Activated naive CD4-positive, alpha-beta T cell treated with anti-CD3 and anti-CD28 coated beads for 36 hours (primary cell): ENCODE measurements around the gene EML4. TPM values are rescaled to one million over a fixed set of nuclear protein-coding genes. Genes with fewer than 3 reads are reported as not detected.
"Not testable (repeated sequence)": the region's sequence is repeated elsewhere in the genome, so short reads cannot be mapped to it uniquely, and the experiment has no call there.

Source experiments
- CTCF ChIA-PET: fragments of 350-600 bp; sonication (Branson Sonifier 250); formaldehyde crosslinking; loops from one replicate; lab custom pipeline; 2021; ENCODE audit warnings: antibody characterized with exemption; lab: Charles Lee
- DNase-seq: peaks from one replicate; pipeline ENCODE4 v3.0.0-alpha.2; 2020
- H3K27ac Mint-ChIP-seq: one replicate; pipeline ENCODE4 v1.8.0; 2021; ENCODE audit warnings: mild to moderate bottlenecking, mixed read lengths
- H3K27me3 Mint-ChIP-seq: one replicate; pipeline ENCODE4 v1.8.0; 2021; ENCODE audit warnings: low read depth, mixed read lengths
- H3K36me3 Mint-ChIP-seq: one replicate; pipeline ENCODE4 v1.8.0; 2021; ENCODE audit warnings: low read depth, mixed read lengths
- H3K4me1 Mint-ChIP-seq: one replicate; pipeline ENCODE4 v1.8.0; 2021; ENCODE audit warnings: low read depth, mixed read lengths
- H3K4me3 Mint-ChIP-seq: one replicate; pipeline ENCODE4 v1.8.0; 2021; ENCODE audit warnings: mild to moderate bottlenecking, moderate library complexity, mixed read lengths
- H3K9me3 Mint-ChIP-seq: one replicate; pipeline ENCODE4 v1.8.0; 2021; ENCODE audit warnings: mixed read lengths
- intact Hi-C: fragments of 100-400 bp; cut with micrococcal nuclease; formaldehyde crosslinking; loops from one replicate; pipeline ENCODE4 v1.15.1; 2023
- total RNA-seq, 2 experiments: library from RNA; stranded (reverse); gene quantifications; one replicate each; pipeline ENCODE4 v1.2.3, GENCODE V29; 2021

EML4 gene, protein sequence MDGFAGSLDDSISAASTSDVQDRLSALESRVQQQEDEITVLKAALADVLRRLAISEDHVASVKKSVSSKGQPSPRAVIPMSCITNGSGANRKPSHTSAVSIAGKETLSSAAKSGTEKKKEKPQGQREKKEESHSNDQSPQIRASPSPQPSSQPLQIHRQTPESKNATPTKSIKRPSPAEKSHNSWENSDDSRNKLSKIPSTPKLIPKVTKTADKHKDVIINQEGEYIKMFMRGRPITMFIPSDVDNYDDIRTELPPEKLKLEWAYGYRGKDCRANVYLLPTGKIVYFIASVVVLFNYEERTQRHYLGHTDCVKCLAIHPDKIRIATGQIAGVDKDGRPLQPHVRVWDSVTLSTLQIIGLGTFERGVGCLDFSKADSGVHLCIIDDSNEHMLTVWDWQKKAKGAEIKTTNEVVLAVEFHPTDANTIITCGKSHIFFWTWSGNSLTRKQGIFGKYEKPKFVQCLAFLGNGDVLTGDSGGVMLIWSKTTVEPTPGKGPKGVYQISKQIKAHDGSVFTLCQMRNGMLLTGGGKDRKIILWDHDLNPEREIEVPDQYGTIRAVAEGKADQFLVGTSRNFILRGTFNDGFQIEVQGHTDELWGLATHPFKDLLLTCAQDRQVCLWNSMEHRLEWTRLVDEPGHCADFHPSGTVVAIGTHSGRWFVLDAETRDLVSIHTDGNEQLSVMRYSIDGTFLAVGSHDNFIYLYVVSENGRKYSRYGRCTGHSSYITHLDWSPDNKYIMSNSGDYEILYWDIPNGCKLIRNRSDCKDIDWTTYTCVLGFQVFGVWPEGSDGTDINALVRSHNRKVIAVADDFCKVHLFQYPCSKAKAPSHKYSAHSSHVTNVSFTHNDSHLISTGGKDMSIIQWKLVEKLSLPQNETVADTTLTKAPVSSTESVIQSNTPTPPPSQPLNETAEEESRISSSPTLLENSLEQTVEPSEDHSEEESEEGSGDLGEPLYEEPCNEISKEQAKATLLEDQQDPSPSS
- total RNA-seq = 10 to 100 TPM; 65.8 to 65.9 TPM

DNA sequence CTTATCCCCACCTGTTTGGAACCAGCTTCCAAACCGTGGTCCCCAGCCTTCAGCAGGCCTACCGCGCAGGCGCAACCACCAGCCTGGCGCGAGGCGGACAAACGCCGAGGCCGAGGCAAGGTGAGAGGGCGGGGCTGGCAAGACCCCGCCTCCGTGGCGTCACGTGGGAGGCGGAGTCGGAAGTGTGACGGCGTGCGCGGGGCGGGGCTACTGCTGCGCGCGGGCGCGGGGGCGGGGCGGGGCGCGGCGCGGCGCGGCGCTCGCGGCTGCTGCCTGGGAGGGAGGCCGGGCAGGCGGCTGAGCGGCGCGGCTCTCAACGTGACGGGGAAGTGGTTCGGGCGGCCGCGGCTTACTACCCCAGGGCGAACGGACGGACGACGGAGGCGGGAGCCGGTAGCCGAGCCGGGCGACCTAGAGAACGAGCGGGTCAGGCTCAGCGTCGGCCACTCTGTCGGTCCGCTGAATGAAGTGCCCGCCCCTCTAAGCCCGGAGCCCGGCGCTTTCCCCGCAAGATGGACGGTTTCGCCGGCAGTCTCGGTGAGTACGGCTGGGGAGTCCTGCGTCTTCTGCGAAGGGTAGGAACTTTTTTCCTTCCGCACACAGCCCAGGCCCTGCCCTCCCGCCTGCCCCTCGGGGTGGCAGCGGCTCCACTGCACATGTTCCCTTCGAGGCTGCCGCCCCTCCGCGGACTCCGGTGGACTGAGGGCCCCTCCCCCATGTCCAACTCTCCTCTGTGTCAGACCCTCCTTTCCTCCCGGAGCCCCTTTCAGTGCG is at the start of gene EML4:
EML4 (plus strand) TSS at position 254 of the 774 bp plus-strand sequence; CDS start at position 513, 259 bp downstream.
- DNase-seq = peak; percentile 89
- CTCF ChIA-PET = interaction anchor here (1.2 kb wide), 1 partner anchor 33 kb away, joined by 4 read pairs; no protein-coding TSS in a partner anchor
- Mint-ChIP-seq H3K36me3 (no peaks in the 10 kb centered on the region), H3K4me1 (peaks cover 24% of the 10 kb centered on the region), H3K27ac (peak within 1 kb of the TSS; percentile 70), H3K9me3 (no peaks in the 10 kb centered on the region), H3K27me3 (no peaks in the 10 kb centered on the region), H3K4me3 (no peak within 1 kb of the TSS)
- intact Hi-C loops = loop anchor here (1.0 kb wide), 4 partner anchors 19 to 192 kb away; partner anchors contain the start of gene COX7A2L

DNA sequence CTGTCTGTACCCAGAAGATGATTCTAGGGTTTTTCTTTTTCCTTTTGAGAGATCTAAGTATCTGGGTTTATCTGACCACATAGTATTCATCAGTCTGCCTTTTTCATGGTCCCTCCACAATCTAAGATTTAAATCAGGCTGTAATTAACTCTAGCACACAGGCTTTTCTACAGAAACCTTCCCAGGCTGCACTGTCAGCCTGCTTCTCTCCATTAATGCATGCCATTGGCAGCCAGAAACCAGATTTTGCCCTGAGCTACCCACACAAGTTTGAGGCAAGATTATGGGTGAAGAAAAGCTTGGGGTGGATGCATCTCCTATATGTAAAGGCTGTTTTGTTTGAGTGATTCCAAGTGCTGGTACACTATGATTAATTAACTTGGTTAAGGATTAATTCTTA is 45.7 kb upstream of the EML4 start:
- Mint-ChIP-seq H3K4me3 (peak overlapping the region; percentile 49), H3K36me3 (peaks cover 5% of the 10 kb centered on the region), H3K4me1 (peaks cover 56% of the 10 kb centered on the region), H3K27me3 (no peaks in the 10 kb centered on the region), H3K9me3 (peaks cover 4% of the 10 kb centered on the region), H3K27ac (peak overlapping the region; percentile 73)
- CTCF ChIA-PET = interaction anchor here (0.7 to 1.2 kb wide), 3 partner anchors 18 to 251 kb away, joined by 3 to 4 read pairs (median 3); no protein-coding TSS in a partner anchor
- intact Hi-C loops = no loop called here
- DNase-seq = no peak

DNA sequence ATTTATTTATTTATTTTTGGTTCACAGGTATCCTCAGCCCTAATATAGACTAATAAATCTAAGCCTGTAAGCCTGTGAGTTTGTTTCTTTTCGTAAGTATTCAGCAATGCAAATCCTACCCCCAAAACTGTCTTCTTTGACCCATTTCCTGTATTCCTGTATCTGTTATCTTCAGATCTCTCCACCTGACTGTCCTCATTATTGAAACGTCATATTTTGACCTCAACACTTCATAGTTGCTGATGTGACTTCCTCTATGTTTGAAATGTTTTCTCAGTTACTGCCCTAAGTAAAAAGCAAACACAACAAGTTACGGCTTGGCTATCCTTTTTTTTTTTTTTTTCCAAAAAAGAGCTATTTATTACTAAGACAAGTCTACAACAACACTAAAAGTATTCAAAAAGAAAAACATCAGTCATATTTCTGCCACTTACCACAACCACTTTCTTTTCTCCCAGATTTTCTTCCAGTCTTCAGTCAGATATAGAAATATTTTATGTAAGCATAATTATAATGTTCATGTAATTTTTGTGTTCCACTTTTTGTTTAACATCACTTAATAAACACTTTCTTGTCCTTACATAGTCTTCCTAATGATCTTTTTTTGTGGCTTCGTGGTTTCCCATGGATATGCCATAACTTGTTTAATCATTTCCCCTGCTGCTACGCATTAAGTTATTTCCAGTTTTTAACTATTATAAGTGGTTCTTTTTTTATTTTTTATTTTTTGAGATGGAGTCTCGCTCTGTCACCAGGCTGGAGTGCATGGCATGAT is 45.0 kb upstream of the EML4 start:
- H3K4me3 Mint-ChIP-seq = peak overlapping the region; percentile 11
- no peak for DNase-seq
- H3K36me3 Mint-ChIP-seq = peaks cover 5% of the 10 kb centered on the region
- H3K9me3 Mint-ChIP-seq = peaks cover 4% of the 10 kb centered on the region
- intact Hi-C loops = loop anchor here (1.0 kb wide), 3 partner anchors 9 to 18 kb away; no protein-coding TSS in a partner anchor
- H3K4me1 Mint-ChIP-seq = peaks cover 60% of the 10 kb centered on the region
- CTCF ChIA-PET = interaction anchor here (0.7 to 1.3 kb wide), 4 partner anchors 8 to 252 kb away, joined by 3 to 5 read pairs (median 4); no protein-coding TSS in a partner anchor
- peak overlapping the region; percentile 18 for H3K27ac Mint-ChIP-seq
- no peaks in the 10 kb centered on the region for H3K27me3 Mint-ChIP-seq

DNA sequence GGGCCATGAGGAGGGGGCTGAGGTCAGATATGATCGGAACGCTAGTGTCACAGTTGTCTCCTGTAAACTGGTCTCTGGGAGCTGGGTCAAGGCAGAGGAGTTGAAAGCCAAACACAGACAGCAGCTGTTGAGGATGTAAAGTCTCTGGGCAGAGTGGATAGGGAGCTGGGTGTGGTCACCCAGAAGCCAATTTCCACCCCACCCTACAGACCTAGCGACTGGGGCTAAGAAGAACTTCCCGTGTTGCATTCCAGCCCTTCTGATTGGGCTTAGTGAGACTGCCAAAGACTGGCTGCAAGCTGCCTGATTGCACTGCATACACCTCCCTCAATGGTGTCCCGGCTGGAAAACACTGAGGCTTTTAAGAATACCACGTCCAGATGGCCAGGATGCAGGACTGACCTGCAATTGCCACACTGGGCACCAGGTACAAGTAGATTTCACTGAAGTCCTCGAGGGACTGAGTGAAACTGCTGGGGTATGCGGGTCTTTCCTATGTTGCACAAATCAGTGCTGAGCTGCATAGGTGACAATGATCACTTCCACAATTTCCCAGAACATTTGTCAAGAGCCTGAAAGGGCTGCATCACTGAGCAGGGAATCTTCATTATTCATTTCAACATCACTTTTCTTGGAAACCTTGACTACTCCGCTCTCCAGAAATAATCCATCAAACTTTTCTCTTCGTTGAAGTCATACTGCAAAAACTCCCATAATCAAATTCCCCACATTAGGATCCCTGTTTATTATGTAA is 43.1 kb upstream of the EML4 start:
- Mint-ChIP-seq H3K9me3 (peaks cover 4% of the 10 kb centered on the region), H3K4me1 (peaks cover 75% of the 10 kb centered on the region), H3K27me3 (no peaks in the 10 kb centered on the region), H3K4me3 (no peak overlapping the region), H3K27ac (no peak overlapping the region), H3K36me3 (peaks cover 5% of the 10 kb centered on the region)
- CTCF ChIA-PET = interaction anchor here (0.6 to 3.0 kb wide), 4 partner anchors 20 to 46 kb away, joined by 3 to 17 read pairs (median 4); no protein-coding TSS in a partner anchor
- intact Hi-C loops = no loop called here
- DNase-seq = no peak

DNA sequence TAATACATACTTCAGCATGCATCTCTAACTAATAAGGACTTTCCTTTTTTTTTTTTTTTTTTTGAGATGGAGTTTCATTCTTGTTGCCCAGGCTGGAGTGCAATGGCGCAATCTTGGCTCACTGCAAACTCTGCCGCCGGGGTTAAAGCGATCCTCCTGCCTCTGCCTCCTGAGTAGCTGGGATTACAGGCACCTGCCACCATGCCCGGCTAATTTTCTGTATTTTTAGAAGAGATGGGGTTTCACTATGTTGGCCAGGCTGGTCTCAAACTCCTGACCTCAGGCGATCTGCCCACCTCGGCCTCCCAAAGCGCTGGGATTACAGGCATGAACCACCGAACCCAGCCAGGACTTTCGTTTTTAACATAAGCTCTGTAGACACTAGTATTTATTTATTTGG is 42.3 kb upstream of the EML4 start:
- Mint-ChIP-seq H3K27ac (peak overlapping the region; percentile 65), H3K4me1 (peaks cover 78% of the 10 kb centered on the region), H3K4me3 (peak overlapping the region; percentile 51)
- CTCF ChIA-PET = interaction anchor here (0.8 to 3.0 kb wide), 3 partner anchors 12 to 22 kb away, joined by 3 to 17 read pairs (median 5); no protein-coding TSS in a partner anchor
- H3K9me3 Mint-ChIP-seq, DNase-seq, intact Hi-C loops, H3K36me3 Mint-ChIP-seq, H3K27me3 Mint-ChIP-seq: not testable (repeated sequence)

DNA sequence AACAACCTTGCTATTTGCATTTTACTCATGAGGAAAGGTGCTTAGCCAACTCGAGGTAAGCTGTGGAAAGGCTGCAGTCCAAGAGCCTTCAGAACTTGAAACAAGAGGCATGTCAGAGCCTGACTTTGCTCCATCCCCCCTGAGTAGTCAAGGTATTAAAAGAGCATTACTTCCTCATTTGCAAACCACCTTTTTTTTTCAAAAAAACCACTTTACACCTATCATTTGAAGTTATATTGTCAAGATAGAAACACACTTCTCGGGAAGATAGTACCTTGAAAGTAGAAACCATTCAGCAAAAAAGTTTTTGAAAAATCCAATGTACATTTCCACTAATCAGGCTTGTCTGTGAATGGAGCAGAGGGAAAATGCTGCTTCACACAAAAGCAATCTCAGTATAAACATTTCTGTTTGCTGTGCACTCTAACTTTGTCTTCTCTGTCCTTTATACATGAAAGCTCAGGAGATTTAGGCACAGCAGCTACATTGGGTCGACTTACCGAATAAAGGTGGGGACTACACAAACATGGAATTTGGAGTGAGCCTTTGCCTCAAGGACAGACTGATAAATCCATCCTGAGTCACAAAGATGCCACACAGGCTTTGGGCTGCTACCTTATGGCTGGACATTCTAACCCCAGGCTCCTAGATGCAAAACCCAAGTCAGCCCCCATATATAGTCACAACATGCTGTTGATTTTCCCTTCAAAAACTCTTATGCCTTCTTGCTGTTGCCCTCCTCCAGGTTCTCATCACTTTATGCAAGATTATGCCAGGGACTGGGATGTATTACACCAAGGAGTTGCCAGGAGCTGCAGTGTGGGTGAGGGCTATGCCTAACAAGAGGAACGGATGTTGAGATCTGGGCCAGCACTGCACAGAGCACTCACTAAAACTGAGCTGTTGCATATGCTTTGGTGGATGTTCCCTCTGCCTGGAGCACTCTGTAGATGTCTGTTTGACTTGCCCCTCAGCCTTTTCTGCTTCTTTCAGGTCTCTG is 41.4 kb upstream of the EML4 start:
- no peaks in the 10 kb centered on the region for H3K9me3 Mint-ChIP-seq
- intact Hi-C loops = no loop called here
- CTCF ChIA-PET = interaction anchor here (0.6 to 3.0 kb wide), 5 partner anchors 7 to 104 kb away, joined by 3 to 17 read pairs (median 4); no protein-coding TSS in a partner anchor
- H3K4me1 Mint-ChIP-seq = peaks cover 87% of the 10 kb centered on the region
- no peaks in the 10 kb centered on the region for H3K36me3 Mint-ChIP-seq
- H3K4me3 Mint-ChIP-seq = peak overlapping the region; percentile 51
- peak overlapping the region; percentile 65 for H3K27ac Mint-ChIP-seq
- H3K27me3 Mint-ChIP-seq = no peaks in the 10 kb centered on the region
- peak; percentile 45 for DNase-seq

DNA sequence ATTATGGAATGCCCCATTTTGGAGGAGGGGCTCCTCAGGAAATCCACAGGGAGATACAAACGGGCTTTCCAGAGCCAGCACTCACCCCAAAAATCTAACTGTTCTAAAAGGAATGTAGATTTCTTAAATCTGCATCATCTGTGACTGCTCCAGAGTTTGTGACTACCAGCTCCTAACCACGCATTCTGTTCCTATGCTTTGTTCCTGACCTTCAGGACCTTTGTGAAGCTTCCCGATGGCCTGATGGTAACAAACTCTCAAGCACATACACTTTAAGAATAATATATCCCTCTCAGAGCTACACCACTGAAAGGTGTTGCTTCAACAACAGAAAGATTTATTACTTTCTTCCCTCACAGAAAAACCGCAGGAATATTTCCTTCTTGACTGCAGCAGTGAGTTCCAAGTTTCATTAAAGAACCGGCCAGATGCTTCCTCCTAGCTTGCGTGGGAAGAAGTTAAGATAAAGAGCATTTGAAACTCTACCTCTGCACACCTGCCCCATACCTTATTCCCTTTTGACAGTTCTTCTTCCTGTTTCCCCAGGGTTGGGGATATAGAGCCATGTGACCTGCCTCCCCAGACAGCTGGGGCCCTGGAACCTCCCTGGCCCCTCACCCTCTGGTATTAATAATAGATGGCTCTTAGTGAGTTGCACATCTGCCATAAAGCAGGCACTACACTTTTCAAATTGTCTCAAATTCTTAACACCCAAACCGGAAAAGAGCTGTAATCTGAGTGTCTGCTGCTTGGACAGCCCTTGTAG is 40.2 kb upstream of the EML4 start:
- Mint-ChIP-seq H3K4me3 (no peak overlapping the region), H3K27me3 (no peaks in the 10 kb centered on the region), H3K9me3 (no peaks in the 10 kb centered on the region), H3K27ac (no peak overlapping the region), H3K36me3 (no peaks in the 10 kb centered on the region), H3K4me1 (peaks cover 90% of the 10 kb centered on the region)
- intact Hi-C loops = no loop called here
- CTCF ChIA-PET = interaction anchor here (0.6 to 1.9 kb wide), 5 partner anchors 8 to 33 kb away, joined by 3 to 8 read pairs (median 5); no protein-coding TSS in a partner anchor
- DNase-seq = no peak

DNA sequence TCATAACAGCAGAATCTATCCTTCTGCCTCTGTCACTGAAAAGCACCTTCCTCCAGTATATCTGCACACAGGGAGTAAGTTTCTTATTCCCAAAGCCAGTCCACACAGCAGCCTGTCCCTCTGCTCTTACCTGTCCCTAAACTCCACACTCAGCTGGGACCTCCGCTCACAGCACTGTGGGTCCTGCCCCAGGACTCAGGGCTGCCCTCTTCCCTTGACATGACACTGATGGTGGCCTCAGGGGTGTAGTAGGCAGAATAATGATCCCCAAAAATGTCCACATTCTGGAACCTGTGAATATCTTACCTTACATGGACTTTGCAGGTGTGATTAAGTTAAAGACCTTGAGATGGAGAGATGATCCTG is 39.7 kb upstream of the EML4 start:
- Mint-ChIP-seq H3K9me3 (no peaks in the 10 kb centered on the region), H3K36me3 (no peaks in the 10 kb centered on the region), H3K4me3 (no peak overlapping the region), H3K27ac (no peak overlapping the region), H3K27me3 (no peaks in the 10 kb centered on the region), H3K4me1 (peaks cover 88% of the 10 kb centered on the region)
- intact Hi-C loops = no loop called here
- CTCF ChIA-PET = interaction anchor here (1.1 to 1.9 kb wide), 4 partner anchors 9 to 33 kb away, joined by 4 to 8 read pairs (median 6); no protein-coding TSS in a partner anchor
- no peak for DNase-seq

DNA sequence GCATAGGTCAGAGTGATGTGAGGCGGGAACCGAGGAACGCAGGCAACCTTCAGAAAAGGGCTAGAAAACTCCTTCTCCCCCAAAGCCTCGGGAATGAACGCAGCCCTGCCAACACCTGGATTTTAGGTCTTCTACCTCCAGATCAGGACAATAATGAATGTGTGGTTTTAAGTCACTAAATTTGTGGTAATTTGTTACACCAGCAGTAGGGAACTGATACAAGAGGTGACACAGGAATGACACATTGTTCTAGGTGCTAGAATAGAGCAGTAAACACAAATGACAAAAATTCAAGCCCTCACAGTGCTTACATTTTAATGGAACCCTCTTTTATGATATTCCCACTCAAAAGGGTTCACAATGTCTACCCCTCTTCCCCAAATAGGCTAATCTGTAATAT is 39.2 kb upstream of the EML4 start:
- H3K27me3 Mint-ChIP-seq = no peaks in the 10 kb centered on the region
- no peak overlapping the region for H3K27ac Mint-ChIP-seq
- H3K4me1 Mint-ChIP-seq = peaks cover 84% of the 10 kb centered on the region
- H3K4me3 Mint-ChIP-seq = no peak overlapping the region
- no peaks in the 10 kb centered on the region for H3K36me3 Mint-ChIP-seq
- no peak for DNase-seq
- H3K9me3 Mint-ChIP-seq = no peaks in the 10 kb centered on the region
- CTCF ChIA-PET = interaction anchor here (1.1 to 1.9 kb wide), 2 partner anchors 17 to 34 kb away, joined by 5 to 6 read pairs; no protein-coding TSS in a partner anchor
- intact Hi-C loops = loop anchor here (10.0 kb wide), 1 partner anchor 1045 kb away; no protein-coding TSS in a partner anchor
